NCI-H345 treated with DMSO at 0.1 percent for 48 hours (cell line): ENCODE data around the gene IPO5.
"Not testable (repeated sequence)": the region's sequence is repeated elsewhere in the genome, so short reads cannot be mapped to it uniquely, and the experiment has no call there.

Source experiments
- DNase-seq: peaks from one replicate; lab custom pipeline; 2025; ENCODE audit not compliant: unreplicated experiment; lab: John Stamatoyannopoulos, UW

IPO5 gene

GRCh38 chr13:98007001-98007400, 53.5 kb downstream of the IPO5 start:
- no peak for DNase-seq

GRCh38 chr13:98013241-98013640, 59.8 kb downstream of the IPO5 start:
- DNase-seq, result no peak

GRCh38 chr13:98014766-98015165, 61.3 kb downstream of the IPO5 start:
- DNase-seq, result no peak

- no peak for DNase-seq
Observed at GRCh38 chr13:98018293-98018692, 64.8 kb downstream of the IPO5 start.

GRCh38 chr13:98019186-98019585, 65.7 kb downstream of the IPO5 start:
- DNase-seq, result no peak

- DNase-seq, result no peak
Observed at GRCh38 chr13:98020271-98020670, 66.8 kb downstream of the IPO5 start.

GRCh38 chr13:98022210-98022609, 68.7 kb downstream of the IPO5 start:
- peak; percentile 14 for DNase-seq

- no peak for DNase-seq
Observed at GRCh38 chr13:98025480-98026025, 72.1 kb downstream of the IPO5 start.

GRCh38 chr13:98026457-98026857, 73.0 kb downstream of the IPO5 start:
- no peak for DNase-seq

GRCh38 chr13:98032168-98032567, 78.7 kb downstream of the IPO5 start:
- no peak for DNase-seq

- DNase-seq, result no peak
Observed at GRCh38 chr13:98033277-98034247, 80.1 kb downstream of the IPO5 start.

- DNase-seq, result no peak
Observed at GRCh38 chr13:98035373-98035772, 81.9 kb downstream of the IPO5 start.

- DNase-seq, result not testable (repeated sequence)
Observed at GRCh38 chr13:98036564-98037302, 83.3 kb downstream of the IPO5 start.

- no peak for DNase-seq
Observed at GRCh38 chr13:98039261-98039660, 85.8 kb downstream of the IPO5 start.

GRCh38 chr13:98039964-98040363, 86.5 kb downstream of the IPO5 start:
- DNase-seq, result no peak

- DNase-seq, result no peak
Observed at GRCh38 chr13:98041081-98041820, 87.8 kb downstream of the IPO5 start.

- no peak for DNase-seq
Observed at GRCh38 chr13:98044301-98044700, 90.8 kb downstream of the IPO5 start.

- DNase-seq, result not testable (repeated sequence)
Observed at GRCh38 chr13:98047785-98048184, 94.3 kb downstream of the IPO5 start.

- no peak for DNase-seq
Observed at GRCh38 chr13:98048265-98048664, 94.8 kb downstream of the IPO5 start.

GRCh38 chr13:98050041-98050466, 96.6 kb downstream of the IPO5 start:
- peak; percentile 10 for DNase-seq

GRCh38 chr13:98052412-98052811, 98.9 kb downstream of the IPO5 start:
- DNase-seq, result no peak
